ENCODE measurements around the gene TMPRSS3.

DNA sequence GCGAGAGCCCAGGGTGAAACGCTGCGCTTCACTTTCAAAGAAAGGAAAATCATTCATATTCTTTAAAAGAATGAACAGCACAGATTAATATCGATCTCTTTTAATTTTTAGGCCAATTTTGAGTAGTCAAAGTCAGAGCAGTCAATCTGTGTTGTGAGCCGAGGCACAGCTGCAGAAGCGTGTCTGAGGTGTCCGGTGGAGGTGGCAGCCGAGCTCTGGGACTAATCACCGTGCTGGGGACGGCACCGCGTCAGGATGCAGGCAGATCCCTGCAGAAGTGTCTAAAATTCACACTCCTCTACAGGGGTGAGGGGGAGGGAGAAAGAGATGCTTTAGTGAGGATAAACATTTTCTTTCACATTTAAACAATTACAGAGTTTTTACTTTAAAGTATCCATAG lies 33.7 kb downstream of the TMPRSS3 start:
- TF ChIP-seq, protein P1, sequence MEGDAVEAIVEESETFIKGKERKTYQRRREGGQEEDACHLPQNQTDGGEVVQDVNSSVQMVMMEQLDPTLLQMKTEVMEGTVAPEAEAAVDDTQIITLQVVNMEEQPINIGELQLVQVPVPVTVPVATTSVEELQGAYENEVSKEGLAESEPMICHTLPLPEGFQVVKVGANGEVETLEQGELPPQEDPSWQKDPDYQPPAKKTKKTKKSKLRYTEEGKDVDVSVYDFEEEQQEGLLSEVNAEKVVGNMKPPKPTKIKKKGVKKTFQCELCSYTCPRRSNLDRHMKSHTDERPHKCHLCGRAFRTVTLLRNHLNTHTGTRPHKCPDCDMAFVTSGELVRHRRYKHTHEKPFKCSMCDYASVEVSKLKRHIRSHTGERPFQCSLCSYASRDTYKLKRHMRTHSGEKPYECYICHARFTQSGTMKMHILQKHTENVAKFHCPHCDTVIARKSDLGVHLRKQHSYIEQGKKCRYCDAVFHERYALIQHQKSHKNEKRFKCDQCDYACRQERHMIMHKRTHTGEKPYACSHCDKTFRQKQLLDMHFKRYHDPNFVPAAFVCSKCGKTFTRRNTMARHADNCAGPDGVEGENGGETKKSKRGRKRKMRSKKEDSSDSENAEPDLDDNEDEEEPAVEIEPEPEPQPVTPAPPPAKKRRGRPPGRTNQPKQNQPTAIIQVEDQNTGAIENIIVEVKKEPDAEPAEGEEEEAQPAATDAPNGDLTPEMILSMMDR (IDR thresholded peaks at IDR 0.05) = no peak
- TF ChIP-seq POLR2A (IDR thresholded peaks at IDR 0.05) = no peak
